Hepatocyte (in vitro differentiated cells): Measurements from ENCODE around the gene SLC36A4. TPM values are rescaled to one million over a fixed set of nuclear protein-coding genes. Genes with fewer than 3 reads are reported as not detected.

Experiments used
- DNase-seq: peaks from one replicate; pipeline ENCODE4 v3.0.0-alpha.2; 2016; ENCODE audit warnings: low spot score
- H2AFZ ChIP-seq: fragments of 200-600 bp; sonication (generic); 2 replicates; pipeline ENCODE4 v1.6.0; 2016; ENCODE audit warnings: antibody characterized with exemption, mild to moderate bottlenecking
- H3K27ac ChIP-seq: fragments of 200-600 bp; sonication (generic); 2 replicates; pipeline ENCODE4 v1.5.1; 2016; ENCODE audit warnings: mild to moderate bottlenecking
- H3K27me3 ChIP-seq: fragments of 200-600 bp; sonication (generic); 2 replicates; pipeline ENCODE4 v1.6.1; 2016
- H3K36me3 ChIP-seq: fragments of 200-600 bp; sonication (generic); replicated peaks from 2 replicates; pipeline ENCODE4 v1.5.1; 2016; ENCODE audit warnings: low read depth; ENCODE audit not compliant: insufficient read depth
- H3K4me1 ChIP-seq: fragments of 200-600 bp; sonication (generic); 2 replicates; pipeline ENCODE4 v1.5.1; 2016; ENCODE audit warnings: mild to moderate bottlenecking, moderate library complexity; ENCODE audit not compliant: insufficient read depth
- H3K4me2 ChIP-seq: fragments of 200-600 bp; sonication (generic); 2 replicates; pipeline ENCODE4 v1.6.0; 2016
- H3K4me3 ChIP-seq: fragments of 200-600 bp; sonication (generic); 2 replicates; pipeline ENCODE4 v1.5.1; 2016; ENCODE audit warnings: mild to moderate bottlenecking
- H3K79me2 ChIP-seq: fragments of 200-600 bp; sonication (generic); 2 replicates; pipeline ENCODE4 v1.6.0; 2017; ENCODE audit warnings: mild to moderate bottlenecking
- H3K9me2 ChIP-seq: fragments of 200-600 bp; sonication (generic); replicated peaks from 2 replicates; pipeline ENCODE4 v1.6.0; 2017; ENCODE audit warnings: mild to moderate bottlenecking; ENCODE audit not compliant: insufficient read depth
- H3K9me3 ChIP-seq: fragments of 200-600 bp; sonication (generic); 2 replicates; pipeline ENCODE4 v1.5.1; 2016; ENCODE audit warnings: low read depth, mild to moderate bottlenecking
- H4K20me1 ChIP-seq: fragments of 200-600 bp; sonication (generic); 2 replicates; pipeline ENCODE4 v1.6.0; 2016; ENCODE audit warnings: mild to moderate bottlenecking; ENCODE audit not compliant: insufficient read depth, poor library complexity, severe bottlenecking
- CTCF ChIP-seq: fragments of 200-600 bp; sonication (generic); IDR thresholded peaks from 2 replicates; pipeline ENCODE4 v1.5.1; 2016; ENCODE audit warnings: antibody characterized with exemption, mild to moderate bottlenecking; ENCODE audit not compliant: poor library complexity
- EZH2 ChIP-seq: fragments of 200-600 bp; sonication (generic); IDR thresholded peaks from 2 replicates; pipeline ENCODE4 v1.6.1; 2016; ENCODE audit warnings: antibody characterized with exemption, mild to moderate bottlenecking, borderline replicate concordance
- EZH2phosphoT487 ChIP-seq: fragments of 200-600 bp; sonication (generic); IDR thresholded peaks from one replicate; pipeline ENCODE4 v1.6.1; 2018; ENCODE audit warnings: antibody characterized with exemption, mild to moderate bottlenecking, low read depth, moderate library complexity; ENCODE audit not compliant: unreplicated experiment, severe bottlenecking
- whole genome bisulfite sequencing: methylation state at CpG from one replicate; pipeline ENCODE4 v1.1.6; 2016; ENCODE audit warnings: low lambda C conversion rate; ENCODE audit errors: missing lambda C conversion rate; 5-methylcytosine and 5-hydroxymethylcytosine counted together
- polyA plus RNA-seq: library from polyadenylated mRNA; unstranded; fragments of >200 nt; fragmentation: Nextera tagmentation; extraction: Ambion mirVana; gene quantifications from 2 replicates; pipeline ENCODE4 v1.2.1, GENCODE V29; 2016
- total RNA-seq: library from RNA; depleted of rRNA; stranded (reverse); fragments of >200 nt; gene quantifications from 2 replicates; pipeline ENCODE4 v1.2.3, GENCODE V29; 2014

Gene SLC36A4
- total and polyA plus RNA-seq, 2 experiments from 2014 or later, result 17.6 to 18.4 TPM

- Histone ChIP-seq H3K9me2 (no peaks in the 10 kb centered on the region), H3K4me1 (no peaks in the 10 kb centered on the region), H3K27me3 (no peaks in the 10 kb centered on the region), H3K27ac (no peak overlapping the region), H3K4me2 (no peak overlapping the region), H3K36me3 (no peaks in the 10 kb centered on the region), H3K79me2 (no peaks in the 10 kb centered on the region), H3K9me3 (no peaks in the 10 kb centered on the region), H3K4me3 (no peak overlapping the region), H4K20me1 (no peaks in the 10 kb centered on the region), H2AFZ (no peak overlapping the region)
- no peak for DNase-seq
- TF ChIP-seq EZH2, result no peak
- TF ChIP-seq CTCF, result no peak
- no peak for TF ChIP-seq EZH2phosphoT487
Observed at GRCh38 chr11:93118276-93118675, 79.5 kb downstream of the SLC36A4 start.

GRCh38 chr11:93117565-93117964, 80.2 kb downstream of the SLC36A4 start:
- H3K4me2 ChIP-seq, result no peak overlapping the region
- no peaks in the 10 kb centered on the region for H3K9me2 ChIP-seq
- H3K4me1 ChIP-seq, result no peaks in the 10 kb centered on the region
- H3K4me3 ChIP-seq, result no peak overlapping the region
- H3K9me3 ChIP-seq, result no peaks in the 10 kb centered on the region
- no peaks in the 10 kb centered on the region for H3K36me3 ChIP-seq
- no peaks in the 10 kb centered on the region for H3K79me2 ChIP-seq
- TF ChIP-seq EZH2 (no peak), CTCF (no peak), EZH2phosphoT487 (no peak)
- H4K20me1 ChIP-seq, result no peaks in the 10 kb centered on the region
- WGBS, result 38% methylated on average over 6 of the region's 6 CpGs
- H2AFZ ChIP-seq, result peak overlapping the region; percentile 10
- no peaks in the 10 kb centered on the region for H3K27me3 ChIP-seq
- no peak for DNase-seq
- H3K27ac ChIP-seq, result no peak overlapping the region

- Histone ChIP-seq H3K4me3 (no peak overlapping the region), H3K27ac (no peak overlapping the region), H3K79me2 (no peaks in the 10 kb centered on the region), H3K9me2 (no peaks in the 10 kb centered on the region), H3K27me3 (no peaks in the 10 kb centered on the region), H3K4me2 (no peak overlapping the region), H4K20me1 (no peaks in the 10 kb centered on the region), H3K9me3 (no peaks in the 10 kb centered on the region), H3K36me3 (no peaks in the 10 kb centered on the region), H2AFZ (peak overlapping the region; percentile 10), H3K4me1 (no peaks in the 10 kb centered on the region)
- TF ChIP-seq EZH2 (no peak), CTCF (no peak), EZH2phosphoT487 (no peak)
- peak; percentile 41 for DNase-seq
- WGBS, result 30% methylated on average over 6 of the region's 6 CpGs
Observed at GRCh38 chr11:93116641-93117441, 81.0 kb downstream of the SLC36A4 start.

- WGBS, result 65% methylated on average over 4 of the region's 4 CpGs
- H2AFZ ChIP-seq, result no peak overlapping the region
- no peak overlapping the region for H3K4me3 ChIP-seq
- no peak for TF ChIP-seq CTCF
- no peak for TF ChIP-seq EZH2
- TF ChIP-seq EZH2phosphoT487, result no peak
- no peak overlapping the region for H3K4me2 ChIP-seq
- no peaks in the 10 kb centered on the region for H3K36me3 ChIP-seq
- no peaks in the 10 kb centered on the region for H4K20me1 ChIP-seq
- DNase-seq, result no peak
- H3K4me1 ChIP-seq, result no peaks in the 10 kb centered on the region
- H3K27ac ChIP-seq, result no peak overlapping the region
- H3K9me3 ChIP-seq, result no peaks in the 10 kb centered on the region
- no peaks in the 10 kb centered on the region for H3K9me2 ChIP-seq
- no peaks in the 10 kb centered on the region for H3K27me3 ChIP-seq
- no peaks in the 10 kb centered on the region for H3K79me2 ChIP-seq
Observed at GRCh38 chr11:93114304-93114703, 83.5 kb downstream of the SLC36A4 start.
